HT1080 (cell line): Measurements from ENCODE around the gene PRM2. TPM values are rescaled to one million over a fixed set of nuclear protein-coding genes. Genes with fewer than 3 reads are reported as not detected.

ENCODE experiments used
- DNase-seq: peaks from one replicate; pipeline ENCODE4 v3.0.0-alpha.2; 2015; ENCODE audit warnings: low read depth
- total RNA-seq: library from RNA; depleted of rRNA; stranded (reverse); fragments of >200 nt; shearing (Covaris generic); gene quantifications from 2 replicates; pipeline ENCODE4 v1.2.3, GENCODE V29; 2014

The PRM2 gene
- total RNA-seq, 1 experiment from 2014 or later, result not detected

DNA sequence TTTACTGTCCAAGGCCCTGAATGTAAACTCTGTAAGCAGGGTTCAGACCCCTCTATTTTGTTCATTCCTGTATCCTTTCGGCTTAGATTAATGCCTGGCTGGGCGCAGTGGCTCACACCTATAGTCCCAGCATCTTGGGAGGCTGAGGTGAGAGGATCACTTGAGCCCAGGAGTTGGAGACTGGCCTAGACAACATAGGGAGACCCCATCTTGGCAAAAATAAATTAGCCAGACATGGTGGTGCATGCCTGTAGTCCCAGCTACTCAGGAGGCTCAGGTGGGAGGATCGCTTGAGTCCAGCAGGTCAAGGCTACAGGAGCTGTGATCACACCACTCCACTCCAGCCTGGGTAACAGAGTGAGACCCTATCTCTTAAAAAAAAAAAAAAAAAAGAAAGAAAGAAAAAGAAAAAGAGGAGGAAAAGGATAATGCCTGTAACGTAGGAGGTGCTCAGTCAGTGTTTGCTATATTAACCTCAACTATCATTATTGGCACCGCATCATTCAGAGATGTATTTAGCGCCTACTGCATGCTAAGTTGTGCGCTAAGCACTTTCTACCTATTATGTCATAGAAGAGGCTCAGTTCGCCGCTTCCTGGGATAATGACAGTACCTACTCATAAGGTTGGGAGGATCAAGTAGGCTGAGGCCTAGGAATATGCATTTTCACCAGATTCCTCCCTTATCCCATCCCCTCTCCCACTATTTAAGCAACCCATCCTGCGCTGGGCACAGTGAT is 25.3 kb downstream of the PRM2 start:
- no peak for DNase-seq

DNA sequence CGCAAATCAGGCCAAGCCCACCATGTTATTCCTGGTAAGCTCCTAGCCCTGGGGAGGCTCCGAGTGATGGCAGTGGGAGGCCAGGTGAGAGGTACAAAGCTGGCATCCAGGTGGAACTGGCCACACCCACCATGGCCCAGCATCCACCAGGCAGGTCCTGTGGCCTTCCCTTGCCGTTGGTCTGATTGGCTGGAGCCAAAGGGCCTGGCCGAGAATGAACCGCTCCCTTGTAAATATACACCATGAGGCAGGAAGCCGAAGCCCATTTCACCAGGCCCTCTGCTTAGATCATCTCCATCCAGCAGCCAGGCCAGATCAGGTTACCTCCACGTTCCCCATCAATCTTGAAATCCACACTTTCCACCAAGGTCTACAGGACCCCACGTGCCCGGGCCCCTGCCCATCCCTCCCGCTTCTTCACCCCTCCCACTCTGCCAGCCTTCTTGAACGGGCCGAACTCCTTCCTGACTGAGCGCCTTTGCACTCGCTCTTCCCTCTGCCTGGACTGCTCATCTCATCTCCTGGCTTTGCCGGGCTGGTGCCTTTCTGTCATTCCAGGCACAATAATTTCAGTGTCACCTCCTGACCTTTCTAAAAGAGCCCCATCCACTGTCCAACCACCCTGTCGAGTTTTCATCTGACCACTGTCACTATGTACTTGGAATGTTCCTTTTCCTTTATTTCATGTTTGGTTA is 26.0 kb downstream of the PRM2 start:
- DNase-seq, result no peak

DNA sequence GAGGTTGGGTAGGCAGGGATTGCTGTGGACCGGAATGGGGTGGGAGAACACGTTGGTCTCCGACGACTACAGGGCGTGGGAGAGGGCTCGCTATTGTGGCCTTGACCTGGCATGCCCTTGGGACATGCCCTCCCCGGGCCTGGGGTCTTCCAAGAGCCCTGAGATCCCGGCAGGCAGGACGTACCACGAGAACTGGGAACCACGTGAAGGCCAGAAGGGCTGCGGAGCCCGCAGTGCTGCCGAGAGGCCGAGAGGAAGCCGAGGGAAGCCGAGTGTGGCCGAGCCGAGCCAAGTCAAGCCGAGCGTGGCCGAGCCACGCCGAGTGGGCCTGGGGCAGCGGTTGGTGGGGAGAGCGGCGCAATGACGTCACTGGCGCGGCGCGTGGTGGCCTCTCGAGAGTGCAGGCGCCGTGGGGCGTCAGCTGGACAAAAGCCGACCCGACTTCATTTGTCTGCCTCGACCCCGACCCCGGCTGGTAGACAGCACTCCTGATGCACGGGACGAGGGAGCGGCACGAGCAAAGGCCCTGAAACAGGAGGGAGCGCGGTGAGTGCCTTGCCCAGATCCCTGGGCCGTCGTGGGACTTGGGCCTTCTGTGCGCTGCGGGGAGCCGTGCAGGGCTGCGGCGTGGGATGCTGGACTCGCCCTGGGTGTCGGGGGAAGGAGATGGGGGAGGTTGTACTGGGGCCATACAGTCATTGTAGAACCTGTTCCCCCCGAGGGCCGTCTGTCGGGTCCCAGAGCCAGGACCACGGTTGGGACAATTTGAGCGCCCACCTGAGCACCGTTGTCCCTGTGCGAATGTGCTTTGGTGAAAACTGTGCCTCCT is 26.8 kb downstream of the PRM2 start:
- no peak for DNase-seq

DNA sequence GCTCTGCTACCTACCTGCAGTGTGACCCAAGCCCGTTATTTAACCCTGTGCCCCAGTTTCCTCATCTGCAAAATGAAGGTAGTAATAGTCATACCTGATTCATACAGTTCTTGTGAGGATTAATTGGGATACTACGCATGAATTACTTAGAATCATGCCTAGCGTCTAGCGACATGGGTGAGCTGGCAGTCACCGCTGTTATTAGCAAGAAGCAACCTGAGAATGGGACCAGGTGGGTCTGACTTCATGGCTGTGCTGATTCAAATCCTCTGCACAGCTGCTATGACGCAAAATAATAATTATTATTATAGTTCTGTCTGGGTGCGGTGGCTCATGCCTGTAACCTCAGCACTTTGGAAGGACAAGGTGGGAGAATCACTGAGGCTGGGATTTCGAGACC is 28.1 kb downstream of the PRM2 start:
- no peak for DNase-seq

DNA sequence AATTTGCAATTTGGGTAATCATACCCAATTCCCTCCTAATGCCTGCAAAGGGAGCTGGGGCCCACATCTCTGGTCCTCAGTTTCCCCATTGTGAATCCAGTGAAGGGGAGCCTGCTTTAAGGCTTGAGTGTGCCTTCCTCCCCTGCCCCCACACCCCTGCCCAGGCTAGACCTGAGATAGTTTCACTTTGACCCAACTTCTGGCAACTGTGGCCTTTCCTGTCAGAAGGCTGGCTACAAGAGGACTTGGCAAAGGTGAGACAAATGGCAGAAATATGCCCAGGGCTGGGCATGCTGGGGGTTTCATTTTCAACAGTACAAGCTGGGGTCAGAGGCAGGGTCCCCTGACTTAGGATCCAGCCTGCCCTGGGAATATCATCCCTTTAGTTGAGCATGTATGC is 30.3 kb downstream of the PRM2 start:
- no peak for DNase-seq

DNA sequence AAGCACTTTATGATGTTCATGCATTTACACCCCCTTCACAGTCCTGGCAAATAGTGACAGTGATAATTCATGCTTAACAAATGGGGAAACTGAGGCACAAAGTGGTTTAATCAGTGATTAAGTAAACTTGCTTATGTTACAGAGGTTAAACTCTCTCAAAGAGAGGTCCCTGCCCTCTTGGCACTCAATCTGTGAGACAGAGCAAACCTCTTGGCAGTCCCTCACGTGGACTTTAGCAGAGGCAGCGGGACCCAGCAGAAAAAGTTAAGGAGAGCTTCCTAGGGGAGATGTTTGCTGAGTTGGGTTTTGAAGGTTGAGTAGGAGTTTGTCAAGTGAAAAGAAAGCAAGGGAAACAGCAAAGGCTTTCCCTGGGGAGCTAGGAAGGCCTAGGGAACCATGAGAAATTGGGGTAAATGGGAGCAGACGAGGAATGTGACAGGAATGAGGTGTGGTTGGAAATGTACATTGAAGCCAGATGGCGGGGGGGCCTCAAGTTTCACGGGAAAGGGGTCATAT is 31.0 kb downstream of the PRM2 start:
- DNase-seq, result no peak

DNA sequence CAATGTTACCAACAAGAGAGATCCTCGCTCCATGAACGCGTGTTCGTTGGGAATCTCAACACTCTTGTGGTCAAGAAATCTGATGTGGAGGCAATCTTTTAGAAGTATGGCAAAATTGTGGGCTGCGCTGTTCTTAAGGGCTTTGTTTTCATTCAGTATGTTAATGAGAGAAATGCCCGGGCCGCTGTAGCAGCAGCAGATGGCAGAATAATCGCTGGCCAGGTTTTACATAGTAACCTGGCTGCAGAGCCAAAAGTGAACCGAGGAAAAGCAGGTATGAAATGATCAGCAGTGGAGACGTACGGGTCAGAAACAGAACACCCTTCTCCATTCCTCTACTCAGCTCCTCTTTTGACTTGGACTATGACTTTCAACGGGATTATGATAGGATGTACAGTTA is 33.6 kb downstream of the PRM2 start:
- DNase-seq, result no peak

DNA sequence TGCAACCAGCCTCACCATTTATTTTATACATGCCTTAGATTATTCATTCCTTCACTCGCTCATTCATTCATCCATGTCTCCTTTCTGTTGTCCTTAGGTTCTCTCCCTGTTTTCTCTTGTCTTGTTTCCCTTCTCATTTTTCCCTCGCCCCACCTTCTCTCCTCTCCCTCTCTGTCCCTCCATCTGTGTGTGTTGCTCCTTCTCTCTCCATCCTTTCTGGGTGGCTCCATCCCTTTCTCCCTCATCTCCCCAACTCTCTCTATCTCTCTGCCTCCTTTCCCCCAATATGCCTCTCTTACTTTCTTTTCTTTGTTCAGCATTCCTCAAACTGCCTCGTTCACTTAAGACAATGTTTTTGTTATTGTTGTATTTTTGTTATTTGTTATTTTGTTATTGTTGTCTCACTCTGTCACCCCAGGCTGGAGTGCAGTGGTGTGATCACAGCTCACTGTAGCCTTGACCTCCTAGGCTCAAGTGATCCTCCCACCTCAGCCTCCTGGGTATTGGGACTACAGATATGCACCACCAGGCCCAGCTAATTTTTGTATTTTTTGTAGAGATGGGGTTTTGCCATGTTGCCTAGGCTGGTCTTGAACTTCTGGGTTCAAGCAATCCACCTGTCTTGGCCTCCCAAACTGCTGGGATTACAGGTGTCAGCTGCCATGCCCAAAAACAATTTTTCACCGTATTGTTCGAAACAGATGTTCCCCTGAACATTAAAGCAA is 34.6 kb downstream of the PRM2 start:
- DNase-seq, result no peak

DNA sequence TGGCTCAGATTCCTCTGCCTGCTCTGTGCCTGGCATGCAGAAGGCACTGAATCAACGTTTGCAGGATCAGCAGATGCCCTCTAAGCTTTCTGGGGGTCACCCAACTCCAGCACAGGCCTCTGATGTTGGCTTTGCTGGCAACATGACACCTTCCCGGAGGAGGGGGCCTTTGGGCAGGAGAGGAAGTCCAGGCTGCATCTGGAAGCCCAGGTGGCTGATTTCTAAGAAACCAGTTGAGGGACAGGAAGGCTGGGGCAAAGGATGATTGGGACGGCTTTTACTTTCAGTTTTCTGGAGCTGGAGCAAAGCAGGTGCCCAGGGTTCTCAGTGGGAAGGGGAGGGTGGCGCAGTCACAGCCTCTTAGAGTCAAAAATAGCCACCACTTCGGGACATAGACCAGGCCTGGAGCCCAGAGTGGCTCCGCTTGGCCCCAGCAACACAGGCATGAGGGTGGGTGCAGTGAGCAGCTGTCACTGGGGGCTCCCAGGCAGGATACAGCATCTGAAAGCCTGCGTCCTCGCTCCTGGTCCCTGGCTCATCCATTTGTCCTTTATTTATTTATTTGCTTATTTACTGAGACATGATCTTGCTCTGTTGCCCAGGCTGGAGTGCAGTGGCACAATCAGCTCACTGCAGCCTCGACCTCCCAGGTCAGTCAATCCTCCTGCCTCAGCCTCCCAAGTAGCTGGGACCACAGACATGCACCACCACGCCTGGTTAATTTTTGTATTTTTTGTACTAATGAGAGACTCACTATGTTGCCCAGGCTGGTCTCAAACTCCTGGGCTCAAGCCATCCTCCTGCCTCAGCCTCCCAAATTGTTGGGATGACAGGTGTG is 35.4 kb downstream of the PRM2 start:
- DNase-seq, result no peak

DNA sequence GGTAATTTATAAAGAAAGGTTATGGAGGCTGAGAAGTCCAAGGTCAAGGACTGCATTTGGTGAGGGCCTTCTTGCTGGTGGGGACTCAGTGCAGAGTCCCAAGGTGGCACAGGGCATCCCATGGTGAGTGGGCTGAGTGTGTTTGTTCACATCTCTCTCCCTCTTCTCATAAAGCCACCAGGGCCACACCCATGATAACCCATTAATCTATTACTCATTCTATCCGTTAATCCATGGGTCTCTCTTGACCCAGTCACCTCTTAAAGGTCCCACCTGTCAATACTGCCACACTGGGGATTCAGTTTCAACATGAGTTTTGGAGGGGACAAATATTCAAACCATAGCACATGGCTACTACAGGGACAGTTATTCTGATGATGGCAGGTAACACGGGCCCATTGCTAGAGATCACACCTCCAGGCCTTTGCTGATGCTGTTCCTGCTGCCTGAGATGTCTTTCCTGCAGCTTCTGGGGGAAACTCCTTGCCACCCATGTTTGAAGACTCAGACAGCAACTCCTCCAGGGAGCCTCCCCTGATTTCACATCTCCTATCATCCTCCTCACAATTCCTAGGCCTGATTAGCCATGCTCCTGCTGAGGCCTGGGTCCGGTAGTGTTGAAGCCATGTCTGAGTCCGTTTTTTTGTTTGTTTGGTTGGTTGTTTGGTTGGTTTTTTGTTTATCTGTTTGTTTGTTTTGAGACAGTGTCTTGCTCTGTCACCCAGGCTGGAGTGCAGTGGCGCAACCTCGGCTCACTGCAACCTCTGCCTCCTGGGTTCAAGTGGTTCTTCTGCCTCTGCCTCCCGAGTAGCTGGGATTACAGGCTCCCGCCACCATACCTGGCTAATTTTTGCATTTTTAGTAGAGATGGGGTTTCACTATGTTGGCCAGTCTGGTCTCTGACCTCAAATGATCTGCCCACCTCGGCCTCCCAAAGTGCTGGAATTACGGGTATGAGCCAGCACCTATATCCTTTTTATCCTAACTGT is 36.3 kb downstream of the PRM2 start:
- no peak for DNase-seq

DNA sequence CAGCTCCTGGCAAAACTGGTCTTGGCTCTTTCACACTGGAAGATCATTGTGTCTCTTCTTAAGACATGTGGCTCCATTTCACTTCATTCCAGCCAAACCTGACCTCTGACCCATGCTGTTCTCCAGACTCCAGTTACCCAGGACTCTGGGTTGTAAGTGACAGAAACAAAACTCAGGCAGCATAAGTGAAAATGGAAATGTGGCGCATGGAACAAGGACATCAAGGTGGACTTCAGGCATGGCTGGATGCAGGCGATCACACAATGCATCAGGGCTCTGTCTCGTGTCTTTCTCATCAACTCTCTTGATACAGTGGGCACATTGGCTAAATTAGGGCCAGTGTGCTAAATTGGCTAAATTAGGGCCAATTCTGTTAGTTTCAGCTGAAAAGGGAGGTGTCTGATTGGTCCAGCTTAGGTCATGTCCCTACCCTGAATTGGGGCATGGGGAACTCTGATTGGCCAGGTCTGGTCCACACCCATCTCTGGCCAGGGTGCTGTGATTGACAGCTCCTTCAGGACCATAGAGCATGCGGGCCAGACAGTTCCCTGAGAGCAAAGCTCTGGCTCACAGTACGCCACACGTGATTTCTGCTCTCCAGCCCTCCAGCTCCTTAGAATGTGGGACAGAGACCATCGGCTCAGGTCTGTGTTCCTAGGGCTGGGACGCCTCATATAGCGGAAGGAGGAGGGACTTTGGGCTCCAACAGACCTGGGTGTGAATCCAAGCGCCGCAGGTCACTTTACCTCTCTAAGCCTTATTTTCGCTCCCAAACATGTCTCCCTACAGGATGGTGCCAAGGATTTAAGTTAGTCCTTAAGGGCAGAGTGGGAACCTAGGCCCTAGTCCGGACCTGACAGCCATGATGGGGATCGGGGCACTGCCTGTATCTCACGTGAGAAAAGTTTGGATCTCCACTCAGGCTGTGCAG is 37.7 kb downstream of the PRM2 start:
- no peak for DNase-seq

DNA sequence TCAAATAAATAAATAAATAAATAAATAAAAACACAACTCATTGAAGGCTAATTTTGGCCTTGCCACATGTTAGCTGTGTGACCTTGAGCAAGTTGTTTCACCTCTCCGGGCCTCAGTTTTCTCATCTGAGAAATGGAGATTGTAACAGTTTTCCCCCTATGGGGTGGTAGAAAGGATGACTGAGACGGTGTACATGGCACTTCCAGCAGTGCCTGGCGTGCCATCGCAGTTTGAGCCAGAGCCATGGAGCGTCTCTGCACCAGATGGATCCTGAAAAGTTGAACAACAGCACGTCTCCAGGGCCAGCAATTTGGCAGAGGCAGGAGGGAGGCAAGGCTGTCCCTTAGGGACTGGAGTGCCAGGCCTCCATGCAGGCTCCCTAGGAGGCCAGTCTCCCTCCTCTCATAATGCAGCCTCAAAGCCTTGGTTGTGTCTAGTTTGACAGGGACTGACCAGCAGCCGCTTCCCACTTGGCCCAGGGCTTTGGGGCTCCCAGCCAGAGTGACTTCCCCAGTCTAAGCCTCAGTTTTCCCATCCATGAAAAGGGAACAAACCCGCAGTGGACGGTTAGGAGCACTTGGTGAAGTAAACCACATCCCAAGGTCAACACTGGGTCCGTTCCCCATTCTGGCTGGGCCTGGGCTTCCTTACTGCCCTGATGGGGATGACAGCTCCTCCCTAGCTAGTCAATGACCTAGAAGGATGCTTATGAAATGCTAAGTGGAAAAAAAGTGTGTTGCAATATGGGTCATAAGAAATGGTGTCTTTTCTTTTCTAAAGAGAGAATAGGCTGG is 39.6 kb downstream of the PRM2 start:
- no peak for DNase-seq

DNA sequence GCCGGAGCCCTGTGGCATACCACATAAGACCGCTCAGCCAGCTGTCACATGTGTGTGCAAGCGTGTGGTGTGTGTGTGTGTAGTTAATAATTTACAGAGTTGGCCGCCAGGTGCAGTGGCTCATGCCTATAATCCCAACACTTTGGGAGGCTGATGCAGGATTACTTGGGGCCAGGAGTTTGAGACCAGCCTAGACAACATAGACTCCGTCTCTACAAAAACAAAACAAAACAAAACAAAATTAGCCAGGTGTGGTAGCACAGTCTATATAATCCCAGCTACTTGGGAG is 40.6 kb downstream of the PRM2 start:
- DNase-seq, result no peak

DNA sequence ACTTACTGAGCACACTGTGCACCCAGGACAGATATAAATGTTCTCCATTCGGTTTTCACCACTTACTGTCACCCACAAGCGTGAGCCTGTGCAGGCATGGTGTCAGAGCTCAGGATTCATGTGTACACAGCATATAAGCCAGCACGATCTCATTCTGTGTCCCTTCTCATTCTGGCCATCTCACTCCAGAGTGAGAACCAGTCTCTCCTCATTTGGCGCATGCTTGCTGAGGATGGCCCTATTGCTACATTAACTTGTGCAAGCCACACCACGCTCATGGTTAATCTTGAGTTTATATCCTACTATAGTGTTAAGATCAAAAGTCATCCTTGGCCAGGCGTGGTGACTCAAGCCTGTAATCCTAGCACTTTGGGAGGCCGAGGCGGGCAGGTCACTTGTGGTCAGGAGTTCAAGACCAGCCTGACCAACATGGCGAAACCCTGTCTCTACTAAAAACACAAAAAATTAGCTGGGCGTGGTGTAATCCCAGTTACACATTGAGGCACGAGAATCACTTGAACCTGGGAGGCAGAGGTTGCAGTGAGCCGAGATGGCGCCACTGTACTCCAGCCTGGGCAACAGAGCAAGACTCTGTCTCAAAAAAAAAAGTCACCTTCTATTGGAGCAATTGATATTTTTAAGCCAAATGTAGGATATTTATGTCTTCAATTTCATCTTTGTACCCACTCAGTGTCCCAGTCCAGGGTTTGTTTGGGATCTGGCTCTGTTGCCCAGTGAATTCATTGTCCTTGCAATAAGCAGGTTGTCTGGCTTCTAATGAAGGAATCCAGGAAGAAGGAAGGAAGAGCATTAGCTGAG is 41.2 kb downstream of the PRM2 start:
- DNase-seq, result no peak

DNA sequence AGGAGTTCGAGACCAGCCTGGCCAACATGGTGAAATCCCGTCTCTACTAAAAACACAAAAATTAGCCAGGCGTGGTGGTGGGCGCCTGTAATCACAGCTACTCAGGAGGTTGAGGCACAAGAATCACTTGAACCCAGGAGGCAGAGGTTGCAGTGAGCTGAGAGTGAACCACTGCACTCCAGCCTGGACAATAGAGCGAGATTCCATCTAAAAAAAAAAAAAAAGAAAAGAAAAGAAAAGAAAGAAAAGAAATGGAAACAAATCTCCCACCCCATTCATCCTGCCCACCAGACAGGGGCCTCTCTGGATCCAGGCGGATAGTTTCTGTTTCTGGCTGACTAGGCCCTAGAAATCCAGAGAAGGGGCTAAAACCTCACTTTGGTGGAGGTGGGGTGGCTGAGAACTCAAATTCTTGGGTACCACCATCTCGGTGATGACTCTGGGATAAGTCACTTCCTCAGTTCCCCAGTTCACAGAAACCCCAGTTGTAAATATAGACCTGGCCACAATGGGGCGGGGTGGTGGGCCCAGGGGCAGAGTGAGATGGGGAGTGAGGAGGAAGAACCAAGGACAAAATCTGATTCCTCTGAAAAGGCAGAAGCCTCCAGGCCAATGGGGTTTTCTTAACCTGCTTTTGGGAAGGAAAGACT is 42.4 kb downstream of the PRM2 start:
- peak; percentile 65 for DNase-seq
